Nucleus accumbens (tissue), 56 donors: ENCODE results near the gene GPR176.
"Not testable (repeated sequence)": the region's sequence is repeated elsewhere in the genome, so short reads cannot be mapped to it uniquely, and the experiment has no call there.

ENCODE experiments used
- DNase-seq, 56 donors: peaks; one replicate each; lab custom pipeline; 2025; lab: John Stamatoyannopoulos, UW

The GPR176 gene

GRCh38 chr15:39893051-39893450 lies 27.0 kb downstream of the GPR176 start:
- not testable (repeated sequence) for DNase-seq

- DNase-seq: no peak
These were observed 27.6 kb downstream of the GPR176 start for GRCh38 chr15:39892418-39892817.

- DNase-seq: no peak
These were observed 29.4 kb downstream of the GPR176 start for GRCh38 chr15:39890621-39891020.

GRCh38 chr15:39889601-39890000 lies 30.5 kb downstream of the GPR176 start:
- DNase-seq: no peak

GRCh38 chr15:39888809-39889208 lies 31.3 kb downstream of the GPR176 start:
- no peak for DNase-seq

- no peak for DNase-seq
These were observed 31.8 kb downstream of the GPR176 start for GRCh38 chr15:39888243-39888642.

- peak in 6 of 56 donors; percentile 1 to 31 (median 5) for DNase-seq
These were observed 32.2 kb downstream of the GPR176 start for GRCh38 chr15:39887832-39888231.

- no peak for DNase-seq
These were observed 32.9 kb downstream of the GPR176 start for GRCh38 chr15:39887211-39887610.

GRCh38 chr15:39886418-39886817 lies 33.6 kb downstream of the GPR176 start:
- DNase-seq: peak in 1 of 56 donors; percentile 2

- DNase-seq: no peak
These were observed 34.8 kb downstream of the GPR176 start for GRCh38 chr15:39885099-39885777.

- no peak for DNase-seq
These were observed 35.7 kb downstream of the GPR176 start for GRCh38 chr15:39884351-39884750.

GRCh38 chr15:39882602-39883001 lies 37.5 kb downstream of the GPR176 start:
- no peak for DNase-seq

GRCh38 chr15:39881790-39882189 lies 38.3 kb downstream of the GPR176 start:
- DNase-seq: no peak

- DNase-seq: no peak
These were observed 39.2 kb downstream of the GPR176 start for GRCh38 chr15:39880718-39881387.

GRCh38 chr15:39878406-39878785 lies 41.7 kb downstream of the GPR176 start:
- no peak for DNase-seq

GRCh38 chr15:39874890-39875549 lies 45.0 kb downstream of the GPR176 start:
- peak in 1 of 56 donors; percentile 6 for DNase-seq

GRCh38 chr15:39873978-39874377 lies 46.1 kb downstream of the GPR176 start:
- DNase-seq: no peak

- DNase-seq: no peak
These were observed 49.5 kb downstream of the GPR176 start for GRCh38 chr15:39870537-39870936.

- DNase-seq: peak in 1 of 56 donors; percentile 2
These were observed 50.1 kb downstream of the GPR176 start for GRCh38 chr15:39869858-39870515.

GRCh38 chr15:39869254-39869653 lies 50.8 kb downstream of the GPR176 start:
- no peak for DNase-seq

GRCh38 chr15:39868396-39868795 lies 51.7 kb downstream of the GPR176 start:
- no peak for DNase-seq
